ENCODE data around the gene MYBL2.
A peak's percentile ranks its signal among the peaks of the same experiment; 100 is the strongest.

Gene MYBL2

DNA sequence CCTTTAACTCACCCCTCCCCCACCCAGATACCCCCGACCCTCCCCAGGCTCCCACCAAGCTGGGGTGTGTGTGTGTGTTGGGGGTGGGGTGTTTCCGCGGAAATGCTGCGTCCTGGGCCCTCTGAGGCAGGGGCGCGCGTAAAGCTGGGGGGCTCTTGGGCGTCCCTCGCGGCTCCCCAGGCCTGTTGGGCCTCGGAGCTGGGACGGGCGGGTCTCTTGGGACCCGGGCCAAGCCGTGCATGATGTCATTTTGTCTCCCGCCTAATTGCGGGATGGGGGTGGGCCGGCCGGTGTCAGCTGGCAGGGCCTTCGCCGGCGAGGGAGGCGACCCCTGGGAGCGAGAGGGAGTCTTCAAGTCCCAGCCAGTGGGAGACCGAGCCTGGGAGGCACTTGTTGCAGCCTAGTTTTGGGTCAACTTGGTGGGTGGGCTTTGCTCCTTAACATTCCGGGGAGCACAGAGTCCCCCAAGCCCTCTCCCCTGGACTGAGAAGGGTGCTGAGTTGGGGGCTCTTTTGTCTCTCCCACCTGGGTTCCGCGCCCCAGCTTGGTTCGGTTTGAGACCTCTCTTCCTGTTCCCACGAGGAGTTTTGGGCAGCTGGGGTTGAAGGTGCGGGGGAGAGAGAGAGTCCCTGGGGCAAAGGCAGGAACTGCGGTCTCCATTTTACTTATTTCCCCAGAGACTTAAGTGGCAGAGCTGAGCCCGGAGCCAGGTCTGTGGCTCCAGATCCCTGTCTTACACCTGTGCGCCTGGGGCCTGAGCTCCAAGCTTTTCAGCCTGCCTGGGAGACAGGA, 623 bp downstream of the MYBL2 start (continued):
- TF ChIP-seq SALL2 (tag by site-specific recombination; IDR thresholded peaks at IDR 0.05; ENCODE audit: borderline replicate concordance) (no peak), SP7 (tag by site-specific recombination; IDR thresholded peaks at IDR 0.05) (peak; percentile 83), GLI4 (tag by site-specific recombination; IDR thresholded peaks at IDR 0.05) (no peak), EGR2 (tag by site-specific recombination; IDR thresholded peaks at IDR 0.05; ENCODE audit: low read depth) (peak; percentile 67), ZNF529 (tag by site-specific recombination; IDR thresholded peaks at IDR 0.05; ENCODE audit: insufficient replicate concordance) (no peak), KLF10 (tag by site-specific recombination; IDR thresholded peaks at IDR 0.05) (peak; percentile 77), ZSCAN16 (tag by site-specific recombination; IDR thresholded peaks at IDR 0.05) (no peak), ZNF792 (tag by site-specific recombination; IDR thresholded peaks at IDR 0.05) (no peak), ZNF302 (tag by site-specific recombination; IDR thresholded peaks at IDR 0.05; ENCODE audit: low read depth) (no peak), BCL11B (tag by site-specific recombination; IDR thresholded peaks at IDR 0.05; ENCODE audit: low read depth) (0 out of 2 replicates have a peak, but pooled peaks have one; percentile 17), ZXDB (tag by site-specific recombination; IDR thresholded peaks at IDR 0.05) (peak; percentile 78), MZF1 (tag by site-specific recombination; IDR thresholded peaks at IDR 0.05; ENCODE audit: borderline replicate concordance) (no peak), ZNF626 (tag by site-specific recombination; IDR thresholded peaks at IDR 0.05) (no peak), YY2 (tag by site-specific recombination; IDR thresholded peaks at IDR 0.05) (no peak), ZNF791 (tag by site-specific recombination; IDR thresholded peaks at IDR 0.05) (no peak), ZNF501 (tag by site-specific recombination; IDR thresholded peaks at IDR 0.05) (no peak), ZNF274 (IDR thresholded peaks at IDR 0.05; ENCODE audit: low read length) (no peak), ZNF274 (tag by site-specific recombination; IDR thresholded peaks at IDR 0.05; ENCODE audit: borderline replicate concordance) (no peak), ZBTB8A (tag by site-specific recombination; IDR thresholded peaks at IDR 0.05) (0 out of 2 replicates have a peak, but pooled peaks have one; percentile 32), ZNF544 (tag by site-specific recombination; IDR thresholded peaks at IDR 0.05) (no peak), GLIS1 (tag by site-specific recombination; IDR thresholded peaks at IDR 0.05) (peak; percentile 88)
- TF ChIP-seq, protein P1, sequence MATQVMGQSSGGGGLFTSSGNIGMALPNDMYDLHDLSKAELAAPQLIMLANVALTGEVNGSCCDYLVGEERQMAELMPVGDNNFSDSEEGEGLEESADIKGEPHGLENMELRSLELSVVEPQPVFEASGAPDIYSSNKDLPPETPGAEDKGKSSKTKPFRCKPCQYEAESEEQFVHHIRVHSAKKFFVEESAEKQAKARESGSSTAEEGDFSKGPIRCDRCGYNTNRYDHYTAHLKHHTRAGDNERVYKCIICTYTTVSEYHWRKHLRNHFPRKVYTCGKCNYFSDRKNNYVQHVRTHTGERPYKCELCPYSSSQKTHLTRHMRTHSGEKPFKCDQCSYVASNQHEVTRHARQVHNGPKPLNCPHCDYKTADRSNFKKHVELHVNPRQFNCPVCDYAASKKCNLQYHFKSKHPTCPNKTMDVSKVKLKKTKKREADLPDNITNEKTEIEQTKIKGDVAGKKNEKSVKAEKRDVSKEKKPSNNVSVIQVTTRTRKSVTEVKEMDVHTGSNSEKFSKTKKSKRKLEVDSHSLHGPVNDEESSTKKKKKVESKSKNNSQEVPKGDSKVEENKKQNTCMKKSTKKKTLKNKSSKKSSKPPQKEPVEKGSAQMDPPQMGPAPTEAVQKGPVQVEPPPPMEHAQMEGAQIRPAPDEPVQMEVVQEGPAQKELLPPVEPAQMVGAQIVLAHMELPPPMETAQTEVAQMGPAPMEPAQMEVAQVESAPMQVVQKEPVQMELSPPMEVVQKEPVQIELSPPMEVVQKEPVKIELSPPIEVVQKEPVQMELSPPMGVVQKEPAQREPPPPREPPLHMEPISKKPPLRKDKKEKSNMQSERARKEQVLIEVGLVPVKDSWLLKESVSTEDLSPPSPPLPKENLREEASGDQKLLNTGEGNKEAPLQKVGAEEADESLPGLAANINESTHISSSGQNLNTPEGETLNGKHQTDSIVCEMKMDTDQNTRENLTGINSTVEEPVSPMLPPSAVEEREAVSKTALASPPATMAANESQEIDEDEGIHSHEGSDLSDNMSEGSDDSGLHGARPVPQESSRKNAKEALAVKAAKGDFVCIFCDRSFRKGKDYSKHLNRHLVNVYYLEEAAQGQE (tag by site-specific recombination; IDR thresholded peaks at IDR 0.05), result 0 out of 2 replicates have a peak, but pooled peaks have one; percentile 18
- TF ChIP-seq, protein P2, sequence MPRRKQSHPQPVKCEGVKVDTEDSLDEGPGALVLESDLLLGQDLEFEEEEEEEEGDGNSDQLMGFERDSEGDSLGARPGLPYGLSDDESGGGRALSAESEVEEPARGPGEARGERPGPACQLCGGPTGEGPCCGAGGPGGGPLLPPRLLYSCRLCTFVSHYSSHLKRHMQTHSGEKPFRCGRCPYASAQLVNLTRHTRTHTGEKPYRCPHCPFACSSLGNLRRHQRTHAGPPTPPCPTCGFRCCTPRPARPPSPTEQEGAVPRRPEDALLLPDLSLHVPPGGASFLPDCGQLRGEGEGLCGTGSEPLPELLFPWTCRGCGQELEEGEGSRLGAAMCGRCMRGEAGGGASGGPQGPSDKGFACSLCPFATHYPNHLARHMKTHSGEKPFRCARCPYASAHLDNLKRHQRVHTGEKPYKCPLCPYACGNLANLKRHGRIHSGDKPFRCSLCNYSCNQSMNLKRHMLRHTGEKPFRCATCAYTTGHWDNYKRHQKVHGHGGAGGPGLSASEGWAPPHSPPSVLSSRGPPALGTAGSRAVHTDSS (tag by site-specific recombination; IDR thresholded peaks at IDR 0.05), result no peak
- TF ChIP-seq, protein P3, sequence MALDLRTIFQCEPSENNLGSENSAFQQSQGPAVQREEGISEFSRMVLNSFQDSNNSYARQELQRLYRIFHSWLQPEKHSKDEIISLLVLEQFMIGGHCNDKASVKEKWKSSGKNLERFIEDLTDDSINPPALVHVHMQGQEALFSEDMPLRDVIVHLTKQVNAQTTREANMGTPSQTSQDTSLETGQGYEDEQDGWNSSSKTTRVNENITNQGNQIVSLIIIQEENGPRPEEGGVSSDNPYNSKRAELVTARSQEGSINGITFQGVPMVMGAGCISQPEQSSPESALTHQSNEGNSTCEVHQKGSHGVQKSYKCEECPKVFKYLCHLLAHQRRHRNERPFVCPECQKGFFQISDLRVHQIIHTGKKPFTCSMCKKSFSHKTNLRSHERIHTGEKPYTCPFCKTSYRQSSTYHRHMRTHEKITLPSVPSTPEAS (tag by site-specific recombination; IDR thresholded peaks at IDR 0.05), result no peak
- TF ChIP-seq, protein P4, sequence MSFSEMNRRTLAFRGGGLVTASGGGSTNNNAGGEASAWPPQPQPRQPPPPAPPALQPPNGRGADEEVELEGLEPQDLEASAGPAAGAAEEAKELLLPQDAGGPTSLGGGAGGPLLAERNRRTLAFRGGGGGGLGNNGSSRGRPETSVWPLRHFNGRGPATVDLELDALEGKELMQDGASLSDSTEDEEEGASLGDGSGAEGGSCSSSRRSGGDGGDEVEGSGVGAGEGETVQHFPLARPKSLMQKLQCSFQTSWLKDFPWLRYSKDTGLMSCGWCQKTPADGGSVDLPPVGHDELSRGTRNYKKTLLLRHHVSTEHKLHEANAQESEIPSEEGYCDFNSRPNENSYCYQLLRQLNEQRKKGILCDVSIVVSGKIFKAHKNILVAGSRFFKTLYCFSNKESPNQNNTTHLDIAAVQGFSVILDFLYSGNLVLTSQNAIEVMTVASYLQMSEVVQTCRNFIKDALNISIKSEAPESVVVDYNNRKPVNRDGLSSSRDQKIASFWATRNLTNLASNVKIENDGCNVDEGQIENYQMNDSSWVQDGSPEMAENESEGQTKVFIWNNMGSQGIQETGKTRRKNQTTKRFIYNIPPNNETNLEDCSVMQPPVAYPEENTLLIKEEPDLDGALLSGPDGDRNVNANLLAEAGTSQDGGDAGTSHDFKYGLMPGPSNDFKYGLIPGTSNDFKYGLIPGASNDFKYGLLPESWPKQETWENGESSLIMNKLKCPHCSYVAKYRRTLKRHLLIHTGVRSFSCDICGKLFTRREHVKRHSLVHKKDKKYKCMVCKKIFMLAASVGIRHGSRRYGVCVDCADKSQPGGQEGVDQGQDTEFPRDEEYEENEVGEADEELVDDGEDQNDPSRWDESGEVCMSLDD (tag by site-specific recombination; IDR thresholded peaks at IDR 0.05), result peak; percentile 83
- TF ChIP-seq, protein P5, sequence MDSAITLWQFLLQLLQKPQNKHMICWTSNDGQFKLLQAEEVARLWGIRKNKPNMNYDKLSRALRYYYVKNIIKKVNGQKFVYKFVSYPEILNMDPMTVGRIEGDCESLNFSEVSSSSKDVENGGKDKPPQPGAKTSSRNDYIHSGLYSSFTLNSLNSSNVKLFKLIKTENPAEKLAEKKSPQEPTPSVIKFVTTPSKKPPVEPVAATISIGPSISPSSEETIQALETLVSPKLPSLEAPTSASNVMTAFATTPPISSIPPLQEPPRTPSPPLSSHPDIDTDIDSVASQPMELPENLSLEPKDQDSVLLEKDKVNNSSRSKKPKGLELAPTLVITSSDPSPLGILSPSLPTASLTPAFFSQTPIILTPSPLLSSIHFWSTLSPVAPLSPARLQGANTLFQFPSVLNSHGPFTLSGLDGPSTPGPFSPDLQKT (IDR thresholded peaks at IDR 0.05; ENCODE audit: borderline replicate concordance, low read depth, low read length), result no peak
- TF ChIP-seq, protein P6, sequence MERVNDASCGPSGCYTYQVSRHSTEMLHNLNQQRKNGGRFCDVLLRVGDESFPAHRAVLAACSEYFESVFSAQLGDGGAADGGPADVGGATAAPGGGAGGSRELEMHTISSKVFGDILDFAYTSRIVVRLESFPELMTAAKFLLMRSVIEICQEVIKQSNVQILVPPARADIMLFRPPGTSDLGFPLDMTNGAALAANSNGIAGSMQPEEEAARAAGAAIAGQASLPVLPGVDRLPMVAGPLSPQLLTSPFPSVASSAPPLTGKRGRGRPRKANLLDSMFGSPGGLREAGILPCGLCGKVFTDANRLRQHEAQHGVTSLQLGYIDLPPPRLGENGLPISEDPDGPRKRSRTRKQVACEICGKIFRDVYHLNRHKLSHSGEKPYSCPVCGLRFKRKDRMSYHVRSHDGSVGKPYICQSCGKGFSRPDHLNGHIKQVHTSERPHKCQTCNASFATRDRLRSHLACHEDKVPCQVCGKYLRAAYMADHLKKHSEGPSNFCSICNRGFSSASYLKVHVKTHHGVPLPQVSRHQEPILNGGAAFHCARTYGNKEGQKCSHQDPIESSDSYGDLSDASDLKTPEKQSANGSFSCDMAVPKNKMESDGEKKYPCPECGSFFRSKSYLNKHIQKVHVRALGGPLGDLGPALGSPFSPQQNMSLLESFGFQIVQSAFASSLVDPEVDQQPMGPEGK (tag by site-specific recombination; IDR thresholded peaks at IDR 0.05), result peak; percentile 93
